ENCODE results near the gene SS18L1.

- TF ChIP-seq, protein P1, sequence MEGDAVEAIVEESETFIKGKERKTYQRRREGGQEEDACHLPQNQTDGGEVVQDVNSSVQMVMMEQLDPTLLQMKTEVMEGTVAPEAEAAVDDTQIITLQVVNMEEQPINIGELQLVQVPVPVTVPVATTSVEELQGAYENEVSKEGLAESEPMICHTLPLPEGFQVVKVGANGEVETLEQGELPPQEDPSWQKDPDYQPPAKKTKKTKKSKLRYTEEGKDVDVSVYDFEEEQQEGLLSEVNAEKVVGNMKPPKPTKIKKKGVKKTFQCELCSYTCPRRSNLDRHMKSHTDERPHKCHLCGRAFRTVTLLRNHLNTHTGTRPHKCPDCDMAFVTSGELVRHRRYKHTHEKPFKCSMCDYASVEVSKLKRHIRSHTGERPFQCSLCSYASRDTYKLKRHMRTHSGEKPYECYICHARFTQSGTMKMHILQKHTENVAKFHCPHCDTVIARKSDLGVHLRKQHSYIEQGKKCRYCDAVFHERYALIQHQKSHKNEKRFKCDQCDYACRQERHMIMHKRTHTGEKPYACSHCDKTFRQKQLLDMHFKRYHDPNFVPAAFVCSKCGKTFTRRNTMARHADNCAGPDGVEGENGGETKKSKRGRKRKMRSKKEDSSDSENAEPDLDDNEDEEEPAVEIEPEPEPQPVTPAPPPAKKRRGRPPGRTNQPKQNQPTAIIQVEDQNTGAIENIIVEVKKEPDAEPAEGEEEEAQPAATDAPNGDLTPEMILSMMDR (IDR thresholded peaks at IDR 0.05; ENCODE audit: low read depth, low read length): peak; percentile 67
- no peak for TF ChIP-seq EZH2phosphoT487 (IDR thresholded peaks at IDR 0.05; ENCODE audit: low read depth)
Measured at GRCh38 chr20:62156592-62157386, 13.2 kb downstream of the SS18L1 start.

All from OCI-LY3 (cell line).